ENCODE results near the gene ANGPTL2. TPM values are rescaled to one million over a fixed set of nuclear protein-coding genes. Genes with fewer than 3 reads are reported as not detected.

The ANGPTL2 gene
- total RNA-seq, 1 experiment from 2014 or later, result 0.20 TPM

GRCh38 chr9:127088724-127089615 lies 33.5 kb downstream of the ANGPTL2 start:
- ChIA-PET POLR2A (no interaction called here), RAD21 (ENCODE audit: low non-redundant PET in 1 of 2, low total read pairs in 2 of 2, uncharacterized antibody in 2 of 2, unreplicated experiment in 2 of 2) (no interaction called here), CTCF (no interaction called here)
- no peak overlapping the region for H3K27ac ChIP-seq (ENCODE audit: low read depth, low read length)
- H3K9me3 ChIP-seq (ENCODE audit: control insufficient read depth in 1 of 2, insufficient read depth in 1 of 2, low read depth in 1 of 2, low read length in 2 of 2), result no peaks in the 10 kb centered on the region
- BruUV-seq (replicated peaks), result no TSS peak
- no peaks in the 10 kb centered on the region for H3K9me2 ChIP-seq (ENCODE audit: insufficient read depth)
- H3K27me3 ChIP-seq (ENCODE audit: insufficient read depth, low read length), result no peaks in the 10 kb centered on the region
- H4K20me1 ChIP-seq (ENCODE audit: insufficient read depth), result no peaks in the 10 kb centered on the region
- no peak overlapping the region for H3K4me3 ChIP-seq (replicated peaks in 1 of 2; ENCODE audit: low read depth in 1 of 2, low read length in 2 of 2)
- no peak overlapping the region for H2AFZ ChIP-seq (ENCODE audit: low read depth, low read length, poor library complexity, severe bottlenecking)
- TF ChIP-seq EZH2 (IDR thresholded peaks at IDR 0.05), result no peak
- no peak for TF ChIP-seq SP1 (IDR thresholded peaks at IDR 0.05; ENCODE audit: low read depth)
- no peak for TF ChIP-seq MAX (IDR thresholded peaks at IDR 0.05)
- TF ChIP-seq EGR1 (IDR thresholded peaks at IDR 0.05; ENCODE audit: low read depth), result no peak
- no peak for TF ChIP-seq ZFX (IDR thresholded peaks at IDR 0.05)
- no peak for TF ChIP-seq YY1 (IDR thresholded peaks at IDR 0.05; ENCODE audit: extremely low read depth, insufficient replicate concordance, low read depth, low read length)
- TF ChIP-seq, protein P1, sequence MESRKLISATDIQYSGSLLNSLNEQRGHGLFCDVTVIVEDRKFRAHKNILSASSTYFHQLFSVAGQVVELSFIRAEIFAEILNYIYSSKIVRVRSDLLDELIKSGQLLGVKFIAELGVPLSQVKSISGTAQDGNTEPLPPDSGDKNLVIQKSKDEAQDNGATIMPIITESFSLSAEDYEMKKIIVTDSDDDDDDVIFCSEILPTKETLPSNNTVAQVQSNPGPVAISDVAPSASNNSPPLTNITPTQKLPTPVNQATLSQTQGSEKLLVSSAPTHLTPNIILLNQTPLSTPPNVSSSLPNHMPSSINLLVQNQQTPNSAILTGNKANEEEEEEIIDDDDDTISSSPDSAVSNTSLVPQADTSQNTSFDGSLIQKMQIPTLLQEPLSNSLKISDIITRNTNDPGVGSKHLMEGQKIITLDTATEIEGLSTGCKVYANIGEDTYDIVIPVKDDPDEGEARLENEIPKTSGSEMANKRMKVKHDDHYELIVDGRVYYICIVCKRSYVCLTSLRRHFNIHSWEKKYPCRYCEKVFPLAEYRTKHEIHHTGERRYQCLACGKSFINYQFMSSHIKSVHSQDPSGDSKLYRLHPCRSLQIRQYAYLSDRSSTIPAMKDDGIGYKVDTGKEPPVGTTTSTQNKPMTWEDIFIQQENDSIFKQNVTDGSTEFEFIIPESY (IDR thresholded peaks at IDR 0.05; ENCODE audit: extremely low read depth, insufficient replicate concordance, low read length), result no peak
- no peak for TF ChIP-seq POLR2AphosphoS5 (IDR thresholded peaks at IDR 0.05; ENCODE audit: low read depth, low read length)
- TF ChIP-seq CBX3 (IDR thresholded peaks at IDR 0.05; ENCODE audit: low read depth), result no peak
- no peak for TF ChIP-seq SRF (IDR thresholded peaks at IDR 0.05; ENCODE audit: low read depth)
- TF ChIP-seq, protein P2, sequence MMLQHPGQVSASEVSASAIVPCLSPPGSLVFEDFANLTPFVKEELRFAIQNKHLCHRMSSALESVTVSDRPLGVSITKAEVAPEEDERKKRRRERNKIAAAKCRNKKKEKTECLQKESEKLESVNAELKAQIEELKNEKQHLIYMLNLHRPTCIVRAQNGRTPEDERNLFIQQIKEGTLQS (IDR thresholded peaks at IDR 0.05), result no peak
- no peak for TF ChIP-seq TCF7L2 (IDR thresholded peaks at IDR 0.05; ENCODE audit: borderline replicate concordance, extremely low read depth, insufficient read depth, insufficient read length)
- no peak for TF ChIP-seq CEBPB (IDR thresholded peaks at IDR 0.05; ENCODE audit: low read depth)
- TF ChIP-seq, protein P3, sequence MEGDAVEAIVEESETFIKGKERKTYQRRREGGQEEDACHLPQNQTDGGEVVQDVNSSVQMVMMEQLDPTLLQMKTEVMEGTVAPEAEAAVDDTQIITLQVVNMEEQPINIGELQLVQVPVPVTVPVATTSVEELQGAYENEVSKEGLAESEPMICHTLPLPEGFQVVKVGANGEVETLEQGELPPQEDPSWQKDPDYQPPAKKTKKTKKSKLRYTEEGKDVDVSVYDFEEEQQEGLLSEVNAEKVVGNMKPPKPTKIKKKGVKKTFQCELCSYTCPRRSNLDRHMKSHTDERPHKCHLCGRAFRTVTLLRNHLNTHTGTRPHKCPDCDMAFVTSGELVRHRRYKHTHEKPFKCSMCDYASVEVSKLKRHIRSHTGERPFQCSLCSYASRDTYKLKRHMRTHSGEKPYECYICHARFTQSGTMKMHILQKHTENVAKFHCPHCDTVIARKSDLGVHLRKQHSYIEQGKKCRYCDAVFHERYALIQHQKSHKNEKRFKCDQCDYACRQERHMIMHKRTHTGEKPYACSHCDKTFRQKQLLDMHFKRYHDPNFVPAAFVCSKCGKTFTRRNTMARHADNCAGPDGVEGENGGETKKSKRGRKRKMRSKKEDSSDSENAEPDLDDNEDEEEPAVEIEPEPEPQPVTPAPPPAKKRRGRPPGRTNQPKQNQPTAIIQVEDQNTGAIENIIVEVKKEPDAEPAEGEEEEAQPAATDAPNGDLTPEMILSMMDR (IDR thresholded peaks at IDR 0.05 in 2 of 3, conservative IDR thresholded peaks at IDR 0.05 in 1 of 3; ENCODE audit: borderline replicate concordance in 1 of 3, insufficient read depth in 1 of 3, low read depth in 2 of 3, low read length in 2 of 3), result no peak
- TF ChIP-seq POLR2A (IDR thresholded peaks at IDR 0.05; ENCODE audit: borderline replicate concordance, extremely low read depth, insufficient read depth, insufficient read length), result no peak
- TF ChIP-seq RAD21 (IDR thresholded peaks at IDR 0.05; ENCODE audit: low read depth), result no peak
- intact Hi-C loops (cut with micrococcal nuclease), result no loop called here
- no peaks in the 10 kb centered on the region for H3K4me1 ChIP-seq (ENCODE audit: control insufficient read depth in 1 of 2, insufficient read depth in 2 of 2, low read length in 2 of 2)
- ATAC-seq, result no peak
- no peaks in the 10 kb centered on the region for H3K79me2 ChIP-seq (ENCODE audit: insufficient read depth, low read length)
- no peak for DNase-seq (ENCODE audit: low read depth, low spot score)
- no peak overlapping the region for H3K4me2 ChIP-seq (ENCODE audit: low read length)
- H3K9ac ChIP-seq (ENCODE audit: low read length), result no peak overlapping the region
- no peaks in the 10 kb centered on the region for H3K36me3 ChIP-seq (ENCODE audit: control insufficient read depth in 1 of 2, insufficient read depth in 2 of 2, low read length in 2 of 2)

Measured in HCT116 (cell line).